Natural killer cell treated with Interleukin-12 subunit alpha and Interleukin-12 subunit beta and Interleukin-15 and Interleukin-18, amount 100 ng/mL, for 72 hours (primary cell): Measurements from ENCODE around the gene ANO10. TPM values are rescaled to one million over a fixed set of nuclear protein-coding genes. Genes with fewer than 3 reads are reported as not detected.
"Not testable (repeated sequence)": the region's sequence is repeated elsewhere in the genome, so short reads cannot be mapped to it uniquely, and the experiment has no call there.

ENCODE experiments used
- ATAC-seq, 2 donors: fragments of 150-1000 bp; cut with Tn5 transposase in 1 of 2; sonication (Bioruptor Pico), chemical (Tn5 transposase) in 1 of 2; 2 replicates each; pipeline ENCODE4 v1.10.0; 2021
- DNase-seq: peaks from one replicate; pipeline ENCODE4 v3.0.0; 2022; ENCODE audit warnings: low spot score
- H3K27ac Mint-ChIP-seq, 2 donors: 1 replicate in 1 of 2; 2 replicates in 1 of 2; pipeline ENCODE4 v1.8.0; 2022; ENCODE audit warnings: mixed read lengths in 2 of 2, mild to moderate bottlenecking in 1 of 2, moderate library complexity in 1 of 2
- H3K27me3 Mint-ChIP-seq, 2 donors: 1 replicate in 1 of 2; 2 replicates in 1 of 2; pipeline ENCODE4 v1.8.0; 2022; ENCODE audit warnings: mixed read lengths in 2 of 2
- H3K36me3 Mint-ChIP-seq: one replicate; pipeline ENCODE4 v1.8.0; 2022; ENCODE audit warnings: mixed read lengths
- H3K4me1 Mint-ChIP-seq, 2 donors: 1 replicate in 1 of 2; 2 replicates in 1 of 2; pipeline ENCODE4 v1.8.0; 2022; ENCODE audit warnings: low read depth in 2 of 2, mixed read lengths in 2 of 2, mild to moderate bottlenecking in 1 of 2
- H3K4me3 Mint-ChIP-seq: one replicate; pipeline ENCODE4 v1.8.0; 2022; ENCODE audit warnings: mixed read lengths
- H3K9me3 Mint-ChIP-seq: 2 replicates; pipeline ENCODE4 v1.8.0; 2022; ENCODE audit warnings: mixed read lengths
- total RNA-seq, 2 donors: library from RNA; stranded (reverse); gene quantifications; one replicate each; pipeline ENCODE4 v1.2.3, GENCODE V29; 2022

ANO10 gene, protein sequence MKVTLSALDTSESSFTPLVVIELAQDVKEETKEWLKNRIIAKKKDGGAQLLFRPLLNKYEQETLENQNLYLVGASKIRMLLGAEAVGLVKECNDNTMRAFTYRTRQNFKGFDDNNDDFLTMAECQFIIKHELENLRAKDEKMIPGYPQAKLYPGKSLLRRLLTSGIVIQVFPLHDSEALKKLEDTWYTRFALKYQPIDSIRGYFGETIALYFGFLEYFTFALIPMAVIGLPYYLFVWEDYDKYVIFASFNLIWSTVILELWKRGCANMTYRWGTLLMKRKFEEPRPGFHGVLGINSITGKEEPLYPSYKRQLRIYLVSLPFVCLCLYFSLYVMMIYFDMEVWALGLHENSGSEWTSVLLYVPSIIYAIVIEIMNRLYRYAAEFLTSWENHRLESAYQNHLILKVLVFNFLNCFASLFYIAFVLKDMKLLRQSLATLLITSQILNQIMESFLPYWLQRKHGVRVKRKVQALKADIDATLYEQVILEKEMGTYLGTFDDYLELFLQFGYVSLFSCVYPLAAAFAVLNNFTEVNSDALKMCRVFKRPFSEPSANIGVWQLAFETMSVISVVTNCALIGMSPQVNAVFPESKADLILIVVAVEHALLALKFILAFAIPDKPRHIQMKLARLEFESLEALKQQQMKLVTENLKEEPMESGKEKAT
- total RNA-seq: 10 to 100 TPM; 11.8 to 15.4 TPM

GRCh38 chr3:43621656-43622432, at the start of gene ANO10:
Gene ANO10 (minus strand): TSS chr3:43622011. CDS start chr3:43605852, 16,159 bp downstream.
- H3K36me3 Mint-ChIP-seq: no peaks in the 10 kb centered on the region
- peaks cover 0 to 2% of the 10 kb centered on the region in 2 donors for H3K27me3 Mint-ChIP-seq
- H3K4me1 Mint-ChIP-seq: peaks cover 10 to 16% of the 10 kb centered on the region in 2 donors
- peak within 1 kb of the TSS; percentile 92 for H3K4me3 Mint-ChIP-seq
- H3K9me3 Mint-ChIP-seq: no peaks in the 10 kb centered on the region
- ATAC-seq (peak; percentile 95 to 97), DNase-seq (peak; percentile 98)
- H3K27ac Mint-ChIP-seq: peak within 1 kb of the TSS; percentile 70 to 76

DNA sequence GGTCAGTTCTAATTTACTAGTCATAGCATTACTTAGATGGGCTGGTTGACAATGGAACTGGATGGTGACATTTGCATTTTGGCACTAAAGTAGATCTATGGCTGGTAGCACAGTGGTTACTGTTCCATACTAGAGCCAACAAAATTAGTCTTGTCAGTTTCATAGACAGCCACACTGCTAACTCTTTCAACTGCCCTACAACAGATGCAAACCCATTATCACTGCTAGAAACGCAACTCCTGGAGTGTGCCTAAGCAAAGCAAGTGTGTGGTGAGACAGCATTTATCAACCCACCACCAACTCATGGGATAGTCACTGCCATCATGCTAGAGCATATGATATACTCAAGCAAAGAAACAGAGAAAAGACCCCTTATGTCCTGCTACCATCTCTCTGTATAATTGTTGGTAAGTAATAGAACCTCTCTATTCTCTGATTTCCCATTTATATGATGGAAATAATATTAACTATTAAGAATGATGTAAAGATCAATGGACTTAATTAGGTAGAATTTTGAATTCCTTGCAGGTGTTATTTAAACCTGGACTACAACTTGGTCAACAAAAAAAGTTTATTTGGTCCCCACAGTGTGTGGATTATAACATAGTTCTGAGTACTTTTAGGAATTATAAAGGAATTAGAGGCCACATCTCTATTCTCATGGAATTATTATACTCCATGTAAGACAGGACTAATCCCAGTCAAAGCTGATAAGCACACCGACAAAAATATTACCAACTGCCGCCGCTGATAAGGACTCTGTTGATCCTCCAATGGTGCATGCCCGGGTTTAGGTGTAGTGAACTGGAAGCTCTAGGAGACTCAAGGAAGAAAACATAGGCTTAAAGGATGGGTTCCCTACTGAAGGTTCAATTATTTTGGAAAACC, 49.1 kb upstream of the ANO10 start:
- Mint-ChIP-seq H3K4me1 (no peaks in the 10 kb centered on the region), H3K9me3 (no peaks in the 10 kb centered on the region), H3K4me3 (no peak overlapping the region), H3K27ac (no peak overlapping the region), H3K27me3 (peaks cover 13 to 17% of the 10 kb centered on the region in 2 donors), H3K36me3 (no peaks in the 10 kb centered on the region)
- ATAC-seq (no peak), DNase-seq (no peak)

DNA sequence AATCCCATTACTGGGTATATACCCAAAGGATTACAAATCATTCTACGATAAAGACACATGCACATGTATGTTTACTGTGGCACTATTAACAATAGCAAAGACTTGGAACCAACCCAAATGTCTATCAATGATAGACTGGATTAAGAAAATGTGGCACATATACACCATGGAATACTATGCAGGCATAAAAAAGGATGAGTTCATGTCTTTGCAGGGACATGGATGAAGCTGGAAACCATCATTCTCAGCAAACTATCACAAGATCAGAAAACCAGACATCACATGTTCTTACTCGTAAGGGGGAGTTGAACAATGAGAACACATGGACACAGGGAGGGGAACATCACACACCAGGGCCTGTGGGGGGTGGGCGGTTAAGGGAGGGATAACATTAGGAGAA, 43.2 kb upstream of the ANO10 start:
- not testable (repeated sequence) for H3K4me1 Mint-ChIP-seq, ATAC-seq, H3K36me3 Mint-ChIP-seq, H3K4me3 Mint-ChIP-seq, H3K27ac Mint-ChIP-seq, DNase-seq, H3K9me3 Mint-ChIP-seq
- peaks cover 31 to 40% of the 10 kb centered on the region in 2 donors for H3K27me3 Mint-ChIP-seq

DNA sequence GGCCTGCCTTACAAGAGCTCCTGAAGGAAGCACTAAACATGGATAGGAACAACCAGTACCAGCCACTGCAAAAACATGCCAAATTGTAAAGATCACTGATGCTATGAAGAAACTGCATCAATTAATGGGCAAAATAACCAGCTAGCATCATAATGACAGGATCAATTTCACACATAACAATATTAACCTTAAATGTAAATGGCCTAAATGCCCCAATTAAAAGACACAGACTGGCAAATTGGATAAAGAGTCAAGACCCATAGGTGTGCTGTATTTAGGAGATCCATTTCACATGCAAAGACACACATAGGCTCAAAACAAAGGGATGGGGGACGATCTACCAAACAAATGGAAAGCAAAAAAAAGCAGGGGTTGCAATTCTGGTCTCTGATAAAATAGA, 39.6 kb upstream of the ANO10 start:
- ATAC-seq, H3K36me3 Mint-ChIP-seq, H3K27ac Mint-ChIP-seq, H3K4me1 Mint-ChIP-seq, DNase-seq, H3K4me3 Mint-ChIP-seq, H3K9me3 Mint-ChIP-seq: not testable (repeated sequence)
- H3K27me3 Mint-ChIP-seq: peaks cover 19 to 29% of the 10 kb centered on the region in 2 donors

GRCh38 chr3:43659250-43659880, 37.6 kb upstream of the ANO10 start:
- H3K27ac Mint-ChIP-seq: no peak overlapping the region
- no peak overlapping the region for H3K4me3 Mint-ChIP-seq
- ATAC-seq (no peak), DNase-seq (no peak)
- peaks cover 5% of the 10 kb centered on the region for H3K36me3 Mint-ChIP-seq
- H3K9me3 Mint-ChIP-seq: peaks cover 2% of the 10 kb centered on the region
- peaks cover 15 to 29% of the 10 kb centered on the region in 2 donors for H3K27me3 Mint-ChIP-seq
- H3K4me1 Mint-ChIP-seq: no peaks in the 10 kb centered on the region

DNA sequence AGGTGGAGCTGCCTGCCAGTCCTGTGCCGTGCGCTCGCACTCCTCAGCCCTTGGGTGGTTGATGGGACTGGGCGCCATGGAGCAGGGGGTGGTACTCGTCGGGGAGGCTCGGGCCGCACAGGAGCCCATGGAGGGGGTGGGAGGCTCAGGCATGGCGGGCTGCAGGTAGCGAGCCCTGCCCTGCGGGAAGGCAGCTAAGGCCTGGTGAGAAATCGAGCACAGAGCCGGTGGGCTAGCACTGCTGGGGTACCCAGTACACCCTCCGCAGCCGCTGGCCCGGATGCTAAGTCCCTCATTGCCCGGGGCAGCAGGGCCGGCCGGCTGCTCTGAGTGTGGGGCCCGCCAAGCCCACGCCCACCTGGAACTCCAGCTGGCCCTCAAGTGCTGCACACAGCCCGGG, 34.6 kb upstream of the ANO10 start:
- H3K4me1 Mint-ChIP-seq, H3K27ac Mint-ChIP-seq, H3K9me3 Mint-ChIP-seq, H3K27me3 Mint-ChIP-seq, H3K36me3 Mint-ChIP-seq, DNase-seq, ATAC-seq, H3K4me3 Mint-ChIP-seq: not testable (repeated sequence)

DNA sequence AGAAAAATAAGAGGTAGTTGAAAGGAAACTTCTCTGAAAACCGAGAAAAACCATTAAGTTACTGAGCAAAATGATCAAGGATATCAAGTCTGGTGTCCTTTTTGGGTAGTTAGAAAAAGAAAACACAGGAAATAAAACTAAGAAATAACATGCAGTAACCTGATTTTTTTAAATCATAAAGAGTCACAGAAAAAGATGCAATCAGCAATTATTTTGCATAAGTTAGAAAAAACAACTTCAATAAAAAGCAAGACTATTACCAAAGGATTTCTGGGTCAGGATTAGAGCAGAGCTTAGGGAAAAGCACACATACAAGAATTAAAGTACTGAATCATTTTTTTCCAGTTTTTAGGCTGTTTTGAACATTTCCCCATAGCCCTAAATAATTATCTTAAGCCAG, 28.5 kb upstream of the ANO10 start:
- H3K9me3 Mint-ChIP-seq: no peaks in the 10 kb centered on the region
- no peak overlapping the region for H3K27ac Mint-ChIP-seq
- peaks cover 14 to 17% of the 10 kb centered on the region in 2 donors for H3K27me3 Mint-ChIP-seq
- H3K36me3 Mint-ChIP-seq: no peaks in the 10 kb centered on the region
- no peak for DNase-seq
- no peak overlapping the region for H3K4me3 Mint-ChIP-seq
- no peaks in the 10 kb centered on the region for H3K4me1 Mint-ChIP-seq
- ATAC-seq: no peak

DNA sequence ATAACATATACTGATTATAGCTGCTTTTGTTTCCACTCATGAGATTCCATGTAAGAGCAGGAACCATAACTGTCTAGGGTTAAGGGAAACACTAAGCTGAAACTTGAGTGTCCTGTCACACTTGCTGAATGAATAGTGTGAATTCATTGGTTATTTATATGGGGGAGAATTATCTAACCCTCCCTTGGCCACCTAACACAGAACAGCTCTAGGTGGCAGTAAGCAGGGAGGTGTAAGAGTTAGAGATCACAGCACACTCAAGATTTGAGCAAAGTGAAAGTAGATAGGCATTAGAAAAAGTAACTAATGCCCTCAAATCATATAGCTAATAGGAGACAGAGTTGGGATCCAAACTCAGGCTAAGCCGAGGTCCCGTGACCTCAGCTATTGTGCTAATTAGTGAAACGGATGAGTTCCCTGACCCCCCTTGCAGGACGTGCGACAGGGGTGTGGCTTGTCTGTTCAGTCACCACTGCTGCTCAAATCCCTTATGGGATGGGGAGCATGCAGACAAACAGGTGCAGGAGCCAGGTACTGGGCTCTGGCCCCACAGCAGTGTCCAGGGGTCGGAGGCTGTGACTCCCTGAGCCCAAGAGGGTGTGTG, 27.7 kb upstream of the ANO10 start:
- no peak overlapping the region for H3K4me3 Mint-ChIP-seq
- H3K27me3 Mint-ChIP-seq: peaks cover 14 to 20% of the 10 kb centered on the region in 2 donors
- DNase-seq (no peak), ATAC-seq (no peak)
- H3K4me1 Mint-ChIP-seq: no peaks in the 10 kb centered on the region
- H3K36me3 Mint-ChIP-seq: no peaks in the 10 kb centered on the region
- H3K27ac Mint-ChIP-seq: no peak overlapping the region
- no peaks in the 10 kb centered on the region for H3K9me3 Mint-ChIP-seq

DNA sequence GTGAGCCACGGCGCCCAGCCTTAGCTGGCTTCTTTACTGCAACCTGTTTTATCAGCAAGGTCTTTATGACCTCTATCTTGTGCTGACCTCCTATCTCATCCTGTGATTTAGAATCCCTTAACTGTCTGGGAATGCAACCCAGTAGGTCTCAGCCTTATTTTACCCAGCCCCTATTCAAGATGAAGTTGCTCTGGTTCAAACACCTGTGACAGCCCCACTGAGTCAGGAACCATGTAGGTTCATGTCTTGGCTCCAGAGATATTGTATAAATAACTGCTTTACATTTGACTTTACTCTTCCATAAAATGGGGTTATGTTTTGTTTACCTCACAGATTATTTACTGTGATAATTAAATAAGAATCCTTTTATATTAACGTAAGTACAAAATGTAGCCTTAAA, 27.1 kb upstream of the ANO10 start:
- H3K4me3 Mint-ChIP-seq: no peak overlapping the region
- no peak overlapping the region for H3K27ac Mint-ChIP-seq
- no peaks in the 10 kb centered on the region for H3K4me1 Mint-ChIP-seq
- no peaks in the 10 kb centered on the region for H3K36me3 Mint-ChIP-seq
- DNase-seq: no peak
- no peaks in the 10 kb centered on the region for H3K9me3 Mint-ChIP-seq
- H3K27me3 Mint-ChIP-seq: peaks cover 17 to 21% of the 10 kb centered on the region in 2 donors
- no peak for ATAC-seq

DNA sequence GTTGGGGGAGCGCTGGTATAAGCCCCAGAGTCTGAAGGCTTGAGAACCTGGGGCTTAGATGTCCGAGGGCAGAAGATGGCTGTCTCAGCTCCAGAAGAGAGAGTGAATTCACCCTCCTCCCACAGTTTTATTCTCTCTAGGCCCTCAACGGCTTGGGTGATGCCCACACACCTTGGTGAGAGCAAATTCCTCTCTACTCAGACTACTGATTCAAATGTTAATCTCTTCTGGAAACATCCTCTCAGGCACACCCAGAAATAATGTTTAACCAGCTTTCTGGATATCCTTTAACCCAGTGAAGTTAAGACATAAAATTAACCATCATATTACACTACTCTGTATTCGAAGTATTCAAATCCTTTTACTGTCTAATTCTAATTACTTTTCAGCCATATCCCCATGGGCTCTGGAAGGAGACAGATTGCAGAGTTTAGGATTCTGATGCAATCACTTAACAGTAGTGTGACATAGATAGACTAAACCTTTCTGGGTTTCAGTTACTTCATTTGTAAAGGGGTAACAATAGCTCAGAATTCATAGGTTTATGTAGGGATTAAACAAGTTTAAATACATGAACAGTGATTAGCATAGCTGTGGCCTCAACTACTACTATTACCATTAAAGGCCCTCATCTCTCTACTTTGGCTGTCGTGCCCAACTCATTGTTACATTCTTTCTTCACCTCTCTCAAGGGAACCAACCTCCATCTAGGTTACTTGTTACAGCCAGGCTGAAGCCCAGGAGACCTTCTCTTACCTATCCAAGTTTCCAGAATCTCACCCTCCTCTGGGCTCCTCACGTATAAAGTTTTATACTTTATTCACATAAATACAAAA, 25.7 kb upstream of the ANO10 start:
- ATAC-seq (no peak), DNase-seq (no peak)
- Mint-ChIP-seq H3K36me3 (no peaks in the 10 kb centered on the region), H3K9me3 (no peaks in the 10 kb centered on the region), H3K4me1 (no peaks in the 10 kb centered on the region), H3K27me3 (peaks cover 20 to 23% of the 10 kb centered on the region in 2 donors), H3K27ac (no peak overlapping the region), H3K4me3 (no peak overlapping the region)

DNA sequence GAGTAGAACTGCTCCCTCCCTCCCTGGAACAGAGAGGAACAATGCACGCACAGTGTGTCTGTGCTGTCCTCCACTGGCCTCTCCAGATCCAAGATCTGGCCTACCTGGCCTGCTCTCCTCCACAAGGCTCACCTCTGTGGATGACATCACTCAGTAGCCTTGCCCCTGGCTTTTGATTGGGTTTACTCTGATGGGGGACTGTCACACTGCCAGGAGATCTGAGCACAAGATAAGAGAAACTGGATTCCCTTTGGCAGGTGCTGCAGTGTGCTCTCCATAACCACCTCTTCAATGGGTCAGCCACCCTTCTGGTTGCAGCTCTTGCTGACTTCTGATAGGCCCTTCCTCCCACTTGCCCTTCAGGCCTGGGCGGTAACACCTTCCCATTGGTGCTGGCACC, 22.6 kb upstream of the ANO10 start:
- Mint-ChIP-seq H3K4me1 (no peaks in the 10 kb centered on the region), H3K4me3 (no peak overlapping the region), H3K27ac (no peak overlapping the region), H3K36me3 (no peaks in the 10 kb centered on the region), H3K9me3 (no peaks in the 10 kb centered on the region), H3K27me3 (peaks cover 12 to 19% of the 10 kb centered on the region in 2 donors)
- peak in 1 of 2 donors; percentile 20 for ATAC-seq
- DNase-seq: no peak
